T-helper 9 cell (primary cell): ENCODE results near the gene TGIF2.
"Not testable (repeated sequence)": the region's sequence is repeated elsewhere in the genome, so short reads cannot be mapped to it uniquely, and the experiment has no call there.

Experiments
- DNase-seq: peaks from one replicate; pipeline ENCODE4 v3.0.0-alpha.2; 2020

Gene TGIF2

DNA sequence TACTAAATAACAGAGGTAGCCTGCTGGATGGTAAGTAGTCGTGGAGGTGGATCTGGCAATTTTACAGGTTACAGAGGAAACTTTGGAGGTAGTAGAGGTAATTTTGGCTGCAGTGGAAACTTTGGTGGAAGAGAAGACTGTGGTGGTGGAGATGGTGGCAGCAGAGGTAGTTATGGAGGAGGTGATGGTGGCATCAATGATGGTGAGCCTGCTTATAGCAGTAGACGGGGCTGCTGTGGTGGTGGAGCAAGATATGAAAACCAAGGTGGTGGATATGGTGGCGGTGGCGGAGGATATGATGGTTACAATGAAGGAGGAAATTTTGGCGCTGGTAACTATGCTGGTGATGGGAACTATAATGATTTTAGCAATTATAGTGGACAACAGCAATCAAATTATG is 47.5 kb downstream of the TGIF2 start:
- no peak for DNase-seq

DNA sequence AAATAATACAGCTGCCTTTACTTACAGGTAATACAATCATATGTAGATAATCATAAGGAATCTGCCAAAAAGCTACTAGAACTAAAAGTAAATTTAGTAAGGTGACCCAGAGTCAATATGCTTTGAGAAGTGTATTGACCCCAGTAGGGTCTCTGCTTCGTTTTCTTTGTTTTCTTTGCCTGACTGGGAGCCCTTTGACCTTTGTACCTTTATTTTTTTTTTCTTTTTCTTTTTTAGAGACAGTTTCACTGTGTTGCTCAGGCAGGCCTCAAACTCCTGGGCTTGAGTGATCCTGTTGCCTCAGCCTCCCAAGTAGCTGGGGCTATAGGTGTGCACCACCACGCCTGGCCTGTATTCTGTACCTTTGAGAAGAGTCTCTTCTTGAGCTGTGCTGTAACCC is 50.0 kb downstream of the TGIF2 start:
- DNase-seq: no peak

DNA sequence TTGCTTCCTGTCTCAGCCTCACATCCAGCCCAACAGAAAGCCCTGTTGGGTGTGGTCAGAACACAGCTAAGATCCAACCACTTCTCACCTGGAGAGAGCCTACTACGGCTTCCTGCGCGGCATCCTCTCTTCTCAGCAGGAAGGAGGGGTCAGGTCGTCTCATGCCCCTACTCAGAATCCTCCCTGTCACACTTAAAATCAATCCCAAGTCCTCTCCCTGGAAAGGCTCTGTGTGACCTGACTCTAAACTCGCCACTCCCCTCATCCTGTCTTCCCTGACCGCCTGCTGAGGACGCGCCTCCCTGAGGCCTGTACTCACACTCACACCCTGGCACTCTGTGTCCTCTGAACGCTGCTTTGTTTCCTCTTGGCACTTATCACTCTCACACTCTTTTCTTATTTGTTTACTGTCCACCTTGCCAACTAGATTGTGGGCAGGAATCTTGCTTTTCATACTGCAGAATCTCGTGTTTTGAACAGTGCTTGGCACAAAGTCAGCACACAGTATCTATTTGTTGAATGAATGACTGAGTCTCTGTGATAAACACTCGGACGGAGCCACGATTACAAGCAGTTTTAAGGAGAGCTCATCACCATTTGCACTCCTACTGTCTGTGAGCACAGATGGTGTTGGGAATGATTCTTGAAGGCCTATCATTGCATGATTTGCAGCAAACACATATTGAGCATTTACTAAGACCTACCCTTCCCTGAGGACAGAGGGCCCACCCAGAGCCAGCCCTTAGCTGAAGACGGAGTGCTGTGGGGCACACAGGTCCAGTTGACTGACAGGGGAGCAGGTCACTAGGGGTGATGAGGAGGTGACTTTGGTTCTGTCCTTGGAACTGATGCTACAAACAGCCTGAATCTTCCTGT is 50.9 kb downstream of the TGIF2 start:
- DNase-seq: no peak

DNA sequence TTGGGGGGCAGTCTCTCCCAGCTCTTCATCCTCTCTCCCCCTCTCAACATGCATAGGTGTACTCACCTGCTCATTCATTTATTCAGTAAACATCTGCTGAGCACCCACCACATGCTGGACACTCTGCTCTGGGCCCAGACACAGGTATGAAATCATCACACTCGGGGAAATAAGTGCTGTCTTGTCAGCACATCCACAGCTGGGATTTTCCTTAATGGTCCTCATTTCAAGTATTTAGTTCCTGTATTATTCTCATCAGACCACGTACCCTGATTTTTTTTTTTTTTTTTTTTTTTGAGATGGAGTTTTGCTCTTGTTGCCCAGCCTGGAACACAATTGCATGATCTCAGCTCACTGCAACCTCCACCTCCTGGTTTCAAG is 51.5 kb downstream of the TGIF2 start:
- DNase-seq: no peak

DNA sequence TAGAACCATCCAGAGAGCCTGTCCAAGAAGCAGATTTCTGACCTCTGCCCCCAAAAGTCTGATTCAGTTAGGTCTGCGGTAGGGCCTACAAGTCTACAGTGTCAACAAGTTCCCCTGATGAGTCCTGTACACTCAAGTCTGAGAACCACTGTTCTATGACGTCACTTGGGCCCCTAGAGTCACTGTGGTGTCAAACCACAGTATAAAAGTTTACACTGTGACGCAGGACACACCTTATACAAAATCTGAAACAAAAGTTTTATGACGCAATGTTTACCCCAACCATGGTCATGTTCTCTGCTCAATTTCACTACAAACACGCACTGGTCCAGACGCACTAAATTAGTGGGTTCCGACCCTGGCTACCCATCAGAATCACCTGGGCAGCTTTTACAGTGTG is 54.7 kb downstream of the TGIF2 start:
- DNase-seq: no peak

DNA sequence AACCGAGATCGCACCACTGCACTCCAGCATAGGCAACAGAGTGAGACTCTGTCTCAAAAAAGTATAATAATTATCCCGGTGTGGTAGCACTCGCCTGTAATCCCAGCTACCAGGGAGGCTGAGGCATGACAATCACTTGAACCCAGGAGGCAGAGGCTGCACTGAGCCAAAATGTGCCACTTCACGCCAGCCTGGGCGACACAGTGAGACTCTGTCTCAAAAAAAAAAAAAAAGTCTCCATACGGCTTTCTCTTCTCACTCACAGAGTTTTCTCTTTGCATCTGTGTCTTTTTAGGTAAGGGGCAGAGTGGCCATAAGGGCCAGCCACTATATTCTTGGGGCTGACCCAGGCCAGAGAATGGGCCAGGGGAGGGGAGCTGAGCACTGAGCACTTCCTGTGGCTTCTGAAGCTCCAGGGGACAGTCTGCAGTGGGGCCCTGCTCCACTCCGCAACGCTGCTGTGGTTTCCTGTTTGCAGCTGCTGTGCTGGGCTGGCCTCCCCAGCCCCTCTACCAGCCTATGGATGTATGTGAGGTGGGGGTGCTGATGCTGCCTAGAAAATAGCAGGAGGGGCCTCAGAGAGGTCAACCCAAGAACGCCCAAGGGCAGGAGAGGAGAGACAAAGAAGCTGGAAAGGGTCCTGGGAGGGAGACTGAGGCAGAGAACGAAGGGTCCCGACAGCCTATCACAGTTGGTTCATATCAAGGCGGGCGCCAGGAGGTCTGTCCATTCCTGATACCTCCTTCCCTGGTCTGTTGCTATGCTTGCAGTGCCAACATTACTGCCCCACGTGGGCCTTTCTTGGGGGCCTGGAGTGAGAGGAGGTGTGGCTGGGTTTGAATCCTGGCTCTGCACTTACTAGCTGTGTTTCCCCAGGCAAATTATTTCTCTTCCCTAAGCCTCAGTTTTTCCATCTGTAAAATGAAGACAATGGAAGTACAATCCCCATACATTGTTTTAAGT is 56.6 kb downstream of the TGIF2 start:
- DNase-seq: no peak

DNA sequence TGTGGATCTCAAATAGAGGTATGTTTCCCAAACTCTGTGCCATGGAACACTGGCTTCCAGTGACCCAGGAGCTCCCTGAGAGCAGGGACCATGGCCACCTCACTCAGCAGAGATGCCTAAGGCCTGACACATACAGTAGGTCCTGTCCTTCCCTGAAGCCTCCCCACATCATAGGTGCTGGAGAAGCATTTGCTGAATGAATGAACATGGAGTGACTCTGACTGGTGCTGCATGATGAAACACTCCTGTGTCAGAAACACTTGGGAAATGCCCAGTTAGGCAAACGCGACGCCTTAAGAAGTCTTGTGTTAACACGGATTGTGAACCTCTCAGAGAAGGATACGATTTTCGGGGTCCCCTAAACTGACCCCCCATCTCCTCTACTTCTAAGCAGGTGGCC is 58.2 kb downstream of the TGIF2 start:
- no peak for DNase-seq

DNA sequence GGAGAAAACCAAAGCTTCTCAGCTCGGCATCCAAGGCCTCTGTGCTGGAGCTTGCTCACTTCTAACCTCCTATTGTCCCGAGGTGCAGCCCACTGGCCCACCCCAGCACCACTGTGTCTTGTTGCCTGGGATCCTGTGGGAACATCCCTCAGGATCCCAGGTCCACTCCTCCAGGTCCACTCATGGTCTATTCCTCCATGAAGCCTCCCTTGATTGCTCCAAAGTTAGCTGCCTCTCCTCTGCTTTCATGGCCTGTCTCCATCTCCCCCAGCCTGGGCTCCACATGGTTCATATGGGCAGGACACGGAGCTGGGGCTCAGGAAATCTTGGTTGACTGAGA is 58.7 kb downstream of the TGIF2 start:
- DNase-seq: no peak

DNA sequence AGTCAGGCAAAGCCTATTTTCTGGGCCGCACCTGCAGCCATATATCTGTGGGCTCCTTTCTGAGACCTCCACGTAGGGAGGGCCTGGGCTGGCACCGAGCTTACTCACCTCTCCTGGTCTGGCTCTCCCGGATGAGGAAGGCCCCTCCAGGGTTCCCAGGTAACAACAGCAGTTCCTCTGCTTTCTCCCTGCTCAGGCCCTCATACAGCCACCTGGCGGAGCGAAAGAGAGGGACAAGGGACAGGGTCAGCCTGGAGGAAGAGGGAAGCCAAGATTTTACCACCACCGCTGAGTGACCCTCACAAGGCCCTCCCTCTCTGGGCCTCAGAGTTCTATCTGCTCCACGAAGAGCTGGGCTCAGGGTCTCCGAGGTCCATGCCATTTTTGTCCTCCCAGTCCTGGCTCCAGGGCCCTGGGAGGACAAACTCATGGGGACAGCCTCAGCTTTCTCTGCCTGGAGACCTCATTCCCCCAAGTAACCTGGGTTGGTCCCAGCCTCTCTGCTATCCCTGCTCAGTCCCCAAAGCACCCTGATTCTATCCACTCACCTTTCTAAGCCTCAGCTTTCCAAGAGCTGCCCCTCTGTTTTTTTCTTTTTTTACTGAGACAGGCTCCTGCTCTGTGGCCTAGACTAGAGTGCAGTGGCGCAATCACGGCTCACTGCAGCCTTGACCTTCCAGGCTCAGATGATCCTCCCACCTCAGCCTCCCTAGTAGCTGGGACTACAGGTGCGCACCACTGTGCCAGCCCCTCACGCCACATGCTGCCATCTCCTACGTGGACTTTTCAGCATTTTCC is 59.3 kb downstream of the TGIF2 start:
- no peak for DNase-seq

DNA sequence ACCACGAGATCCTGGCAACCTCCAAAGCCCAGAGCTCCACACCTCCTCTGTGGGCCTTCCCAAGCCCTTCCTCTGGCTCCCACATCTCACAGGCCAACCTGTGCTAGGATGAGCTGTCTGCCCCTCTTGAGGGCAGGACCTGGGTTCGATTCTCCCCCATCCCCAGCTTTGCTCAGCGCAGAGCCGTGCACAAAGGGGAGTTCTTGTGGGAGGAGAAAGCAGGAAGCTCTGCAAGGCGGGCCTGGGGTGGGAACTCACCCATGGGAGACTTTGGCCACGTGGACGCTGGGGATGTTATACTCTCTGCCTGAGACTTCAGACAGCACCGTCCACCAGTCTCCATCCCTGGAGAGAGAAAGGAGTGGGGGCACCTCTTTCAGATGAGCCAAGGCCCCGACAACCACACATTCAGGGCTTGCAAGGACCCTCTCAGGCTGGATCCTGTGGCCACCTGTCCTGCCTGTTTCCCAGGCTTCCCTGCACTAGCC is 59.9 kb downstream of the TGIF2 start:
- no peak for DNase-seq

DNA sequence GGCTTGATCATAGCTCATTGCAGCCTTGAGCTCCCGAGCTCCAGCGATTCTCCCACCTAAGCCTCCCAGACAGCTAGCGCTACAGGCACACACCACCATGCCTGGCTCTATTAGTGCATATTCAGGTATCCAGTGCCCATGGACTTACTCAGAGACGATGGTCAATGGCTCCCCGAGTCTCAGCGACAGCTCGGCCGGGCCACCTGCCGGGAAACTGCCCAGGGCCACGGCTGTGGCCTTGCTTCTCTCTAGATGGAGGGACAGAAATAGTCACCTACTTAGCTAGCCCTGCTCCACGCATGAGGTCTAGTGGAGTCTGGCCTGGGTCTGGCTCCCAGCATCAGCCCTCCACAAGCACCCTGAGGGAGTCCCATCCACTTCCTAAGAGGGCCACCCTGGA is 60.9 kb downstream of the TGIF2 start:
- no peak for DNase-seq

DNA sequence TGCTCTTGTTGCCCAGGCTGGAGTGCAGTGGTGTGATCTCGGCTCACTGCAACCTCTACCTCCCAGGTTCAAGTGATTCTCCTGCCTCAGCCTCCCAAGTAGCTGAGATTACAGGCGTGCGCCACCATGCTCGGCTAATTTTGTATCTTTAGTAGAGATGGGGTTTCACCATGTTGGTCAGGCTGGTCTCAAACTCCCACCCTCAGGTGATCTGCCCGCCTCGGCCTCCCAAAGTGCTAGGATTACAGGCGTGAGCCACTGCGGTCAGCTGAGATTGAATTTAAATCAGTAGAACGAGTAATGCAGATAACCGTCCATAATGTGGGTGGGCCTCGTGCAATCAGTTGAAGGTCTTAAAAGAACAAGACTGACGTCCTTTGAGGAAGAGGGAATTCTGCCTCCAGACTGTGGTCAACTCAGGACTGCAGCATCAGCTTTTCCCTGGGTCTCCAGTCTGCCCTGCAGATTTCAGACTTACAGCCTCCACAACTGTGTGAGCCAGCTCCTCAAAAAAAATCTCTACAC is 65.5 kb downstream of the TGIF2 start:
- not testable (repeated sequence) for DNase-seq

DNA sequence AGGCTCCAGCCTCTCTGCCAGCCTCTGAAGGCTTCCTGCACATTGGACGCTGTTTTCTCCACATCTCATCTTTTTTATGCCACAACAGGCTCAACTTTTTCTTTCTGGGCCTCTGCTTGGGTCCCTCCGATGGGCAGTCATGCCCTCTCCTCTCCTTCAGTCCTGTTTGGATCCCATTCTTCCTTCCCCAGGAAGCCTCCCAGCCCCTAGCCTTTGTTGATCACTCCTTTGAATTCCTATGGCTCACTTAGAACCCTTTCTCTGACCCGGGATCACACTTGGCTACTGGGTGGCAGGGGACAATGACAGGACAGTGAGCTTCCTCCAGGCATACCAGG is 68.1 kb downstream of the TGIF2 start:
- no peak for DNase-seq

DNA sequence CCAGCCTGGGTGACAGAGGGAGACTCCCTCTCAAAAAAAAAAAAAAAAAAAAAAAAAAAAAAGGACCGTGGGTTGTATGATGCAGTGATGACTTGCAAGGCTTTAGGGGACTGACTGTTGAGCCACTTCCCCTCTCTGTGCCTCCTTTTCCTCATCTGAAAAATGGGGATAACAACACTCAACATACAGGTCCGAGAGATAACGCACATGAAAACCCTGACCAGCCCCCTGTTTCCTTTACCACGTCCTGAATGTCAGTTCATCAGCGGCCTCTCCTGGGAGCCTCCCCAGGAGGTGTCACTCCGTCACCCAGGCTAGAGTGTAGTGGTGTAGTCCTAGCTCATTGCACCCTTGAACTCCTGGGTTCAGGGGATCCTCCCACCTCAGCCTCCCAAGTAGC is 68.7 kb downstream of the TGIF2 start:
- DNase-seq: no peak
